ENCODE data around the gene AGBL4.

AGBL4 gene

DNA sequence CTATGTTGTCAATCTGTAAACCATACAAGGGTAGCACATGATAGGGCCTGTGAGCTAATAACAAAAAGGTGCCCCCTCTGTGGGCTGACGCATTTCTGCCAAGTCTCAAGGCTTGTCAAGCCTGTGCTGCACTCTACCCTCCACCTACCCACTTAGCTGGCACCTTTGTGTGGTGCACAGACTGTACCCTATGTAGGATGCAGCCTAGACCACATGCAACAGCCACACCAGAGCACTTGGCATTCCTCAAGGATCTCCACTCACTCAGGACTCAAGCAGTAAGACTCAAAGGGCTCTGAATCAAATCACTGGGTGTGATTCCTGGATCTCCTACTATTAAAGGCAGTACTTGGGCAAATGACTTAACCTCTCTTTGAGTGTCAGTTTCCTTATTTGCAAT is 1380.6 kb downstream of the AGBL4 start:
- DNase-seq = no peak

DNA sequence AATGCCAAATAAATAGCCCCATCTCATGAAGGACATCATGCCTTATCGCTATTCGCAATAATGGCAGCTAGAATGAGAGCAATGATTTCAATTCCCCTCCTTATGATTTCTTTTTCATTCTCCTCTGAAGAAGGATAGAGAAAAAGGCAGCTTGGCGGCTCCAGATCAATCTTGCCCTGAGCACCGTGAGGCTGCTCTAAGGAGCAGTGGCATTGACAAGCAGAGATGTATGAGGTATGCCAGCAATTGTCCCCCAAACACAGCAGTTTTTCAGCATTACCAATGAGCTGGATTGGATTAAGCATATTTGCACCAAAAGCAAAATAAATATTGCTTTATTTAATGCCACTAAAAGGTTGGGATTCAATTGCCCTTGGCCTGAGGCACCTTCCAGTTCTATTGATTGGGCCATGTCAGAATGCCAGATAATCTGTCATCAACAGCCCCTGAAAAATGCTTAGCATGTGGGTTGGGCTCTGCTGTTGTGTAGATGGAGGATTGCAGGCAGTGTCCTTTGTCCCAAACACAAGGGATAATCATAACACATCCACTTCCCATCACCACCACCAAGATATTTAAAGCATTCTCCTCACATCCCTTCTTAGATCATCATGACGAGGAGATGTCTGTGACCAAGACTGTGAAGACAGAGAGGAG is 1382.8 kb downstream of the AGBL4 start:
- no peak for DNase-seq

DNA sequence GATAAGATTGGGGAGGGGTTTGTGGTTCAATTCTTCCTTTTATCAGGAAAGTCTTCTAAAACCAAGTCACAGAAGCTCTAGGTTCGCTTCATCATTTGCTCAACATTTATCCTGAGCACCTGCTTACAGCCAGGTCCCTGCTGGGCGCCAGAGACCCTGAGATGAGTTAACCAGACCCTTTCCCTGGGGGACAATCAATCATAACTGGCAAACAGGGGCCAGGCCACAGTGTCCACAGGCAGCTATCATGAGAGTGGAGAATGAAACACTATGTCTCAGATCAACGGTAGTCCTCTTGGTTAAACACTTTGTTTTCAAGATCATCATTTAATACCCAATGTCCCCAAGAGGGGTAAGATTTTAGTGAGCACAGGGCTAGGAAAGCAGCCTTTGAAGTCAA is 1393.9 kb downstream of the AGBL4 start:
- DNase-seq = no peak

DNA sequence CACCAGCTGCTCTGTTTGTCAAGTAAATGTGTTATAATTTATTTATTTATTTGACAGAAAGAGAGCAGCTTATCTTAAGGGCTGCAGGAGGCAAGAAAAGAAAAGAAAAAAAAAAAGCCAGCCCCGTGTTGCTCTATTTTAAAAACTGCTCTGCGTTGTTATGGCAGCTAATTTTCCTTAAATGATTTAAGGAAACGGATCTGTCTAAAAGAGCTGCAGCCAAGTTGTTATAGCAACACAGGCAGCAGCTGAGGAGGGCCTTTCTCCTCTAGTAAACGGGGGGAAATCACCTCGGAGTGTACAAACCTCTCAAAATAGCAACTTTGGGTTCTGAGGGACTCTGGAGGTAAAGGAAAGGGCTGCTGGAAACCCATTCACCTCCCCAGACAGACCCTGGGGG is 1396.3 kb downstream of the AGBL4 start:
- no peak for DNase-seq

DNA sequence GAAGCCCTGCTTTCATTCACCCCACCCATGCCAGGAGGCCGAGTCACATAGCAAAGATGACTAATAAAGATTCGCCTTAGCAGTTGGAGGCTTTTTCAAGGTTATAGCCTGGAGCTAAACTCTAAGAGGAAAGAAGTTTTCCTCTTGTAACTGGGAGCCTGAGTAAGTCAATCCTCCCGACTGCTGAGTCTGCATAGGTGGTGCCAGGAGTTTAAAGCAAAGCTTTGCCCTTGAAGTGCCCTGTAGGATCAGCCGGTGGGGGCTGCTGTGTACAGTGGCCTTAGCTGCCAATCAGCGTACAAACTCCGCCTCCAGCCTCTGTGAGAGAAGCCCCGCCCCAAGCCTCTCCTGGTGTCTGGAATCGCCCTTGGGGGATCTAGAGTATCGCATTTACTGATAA is 1404.2 kb downstream of the AGBL4 start:
- peak; percentile 69 for DNase-seq

DNA sequence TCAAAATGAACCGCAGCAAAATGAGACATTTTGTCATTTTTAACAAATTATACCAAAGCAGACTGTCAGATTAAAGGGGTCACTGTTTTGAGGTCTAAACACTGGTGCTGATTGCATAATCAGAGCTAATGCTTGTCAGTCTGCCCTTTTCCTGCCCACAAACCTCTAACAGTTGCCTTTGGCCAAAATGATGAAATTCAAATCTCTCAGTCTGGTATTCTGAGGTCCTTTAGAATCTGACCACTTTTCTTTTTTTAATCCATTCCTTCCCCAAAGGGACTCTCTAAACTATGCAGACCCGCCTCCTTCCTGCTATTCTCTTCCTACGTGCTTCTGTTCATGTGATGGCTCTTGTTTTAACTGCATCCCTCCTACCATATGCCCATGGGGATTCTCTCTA is 1406.5 kb downstream of the AGBL4 start:
- peak; percentile 61 for DNase-seq

DNA sequence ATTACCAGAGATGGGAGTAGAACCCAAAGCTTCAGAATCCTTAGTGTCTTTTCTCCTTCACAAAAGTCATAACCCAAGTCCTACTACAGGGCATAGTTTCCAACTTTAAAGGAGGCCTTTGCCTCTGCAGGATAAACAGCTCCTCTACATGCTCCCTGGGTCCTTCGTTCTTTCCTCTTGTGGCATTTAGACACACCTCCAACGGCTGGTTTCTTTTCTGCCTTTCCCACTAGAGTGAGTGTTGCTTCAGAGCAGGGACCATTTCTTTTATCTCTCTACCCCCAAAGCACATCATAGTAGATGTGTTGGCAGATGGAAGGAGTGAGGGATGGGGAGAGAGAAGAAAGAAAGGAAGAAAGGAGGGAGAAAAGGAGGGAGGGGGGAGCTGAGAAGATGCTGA is 1407.0 kb downstream of the AGBL4 start:
- no peak for DNase-seq

DNA sequence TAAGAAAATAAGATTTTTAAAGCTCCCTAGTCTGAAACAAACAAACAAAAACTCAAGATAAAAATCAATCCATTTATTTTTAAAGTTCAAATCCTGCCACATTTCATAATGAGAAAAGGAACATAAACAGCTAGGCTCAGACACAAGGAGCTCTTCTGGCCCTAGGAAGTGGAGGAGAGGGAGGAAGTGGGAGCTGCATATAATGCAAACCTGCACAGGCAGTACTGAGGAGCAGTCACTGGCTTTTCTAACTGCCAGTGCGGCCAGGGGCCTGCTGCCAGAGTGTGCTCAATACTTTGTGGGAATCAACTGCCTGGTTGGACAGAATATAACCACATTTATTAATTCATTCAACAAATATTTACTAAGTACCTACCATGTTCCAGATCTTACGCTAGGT is 1411.9 kb downstream of the AGBL4 start:
- DNase-seq = no peak

DNA sequence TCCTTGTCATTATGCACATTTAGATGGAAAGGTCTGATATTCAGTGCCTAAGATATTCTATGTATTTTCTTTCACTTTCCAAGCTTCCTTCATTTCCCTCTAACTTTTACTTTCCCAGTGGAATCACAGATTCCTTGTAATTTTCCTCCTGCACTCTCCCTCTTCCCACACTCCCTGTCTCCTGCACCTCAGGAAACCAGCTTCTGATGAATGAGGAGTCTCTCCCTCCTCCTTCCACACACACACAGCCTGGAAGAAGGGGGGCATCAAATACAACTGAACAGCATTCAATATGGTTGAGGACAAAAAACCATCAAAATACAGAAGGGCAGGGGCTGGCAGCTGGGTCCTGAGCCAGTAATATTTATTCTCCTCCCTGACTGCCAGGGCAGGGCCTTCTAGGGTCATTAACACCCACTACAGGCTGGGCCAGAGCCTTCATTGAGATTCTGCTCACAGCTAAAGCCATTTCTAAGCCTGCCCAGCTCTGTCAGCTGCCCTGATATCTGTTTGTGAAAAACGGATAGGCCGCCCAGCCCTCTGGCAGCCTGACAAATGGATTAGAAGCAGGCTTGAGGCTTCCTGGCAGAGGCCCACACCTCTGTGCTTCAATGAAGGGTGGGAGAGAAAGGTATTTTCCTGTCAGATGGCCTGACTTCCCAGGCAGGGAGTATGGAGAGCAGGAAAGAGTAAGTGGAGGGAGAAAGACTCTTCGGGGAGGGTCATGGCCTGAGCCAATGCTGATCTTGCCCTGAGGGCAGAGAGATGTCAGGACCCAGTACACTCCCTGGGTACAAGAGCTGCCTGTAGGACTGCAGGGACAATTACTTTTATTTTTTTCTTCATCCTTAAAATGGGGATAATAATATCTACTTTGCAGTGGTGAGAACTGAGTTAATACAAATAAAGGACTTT is 1412.9 kb downstream of the AGBL4 start:
- no peak for DNase-seq

DNA sequence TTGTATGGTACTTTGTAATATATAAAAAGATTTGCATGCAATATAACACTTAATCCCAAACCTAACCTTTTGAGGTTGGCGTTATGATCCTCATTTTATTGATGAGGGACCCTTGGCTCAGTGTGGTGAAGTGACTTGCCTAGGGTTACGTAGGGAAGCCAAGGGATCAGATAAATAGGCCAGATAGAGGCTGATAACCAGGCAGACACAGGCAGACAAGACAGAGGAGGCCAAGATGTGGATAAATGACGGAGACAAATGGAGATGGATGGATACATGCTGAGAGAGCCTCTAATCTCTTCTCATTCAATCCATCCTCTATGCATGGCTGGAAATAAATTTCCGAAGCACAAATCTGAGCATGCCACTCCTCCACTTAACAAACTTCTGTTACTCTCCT is 1414.9 kb downstream of the AGBL4 start:
- DNase-seq = no peak

DNA sequence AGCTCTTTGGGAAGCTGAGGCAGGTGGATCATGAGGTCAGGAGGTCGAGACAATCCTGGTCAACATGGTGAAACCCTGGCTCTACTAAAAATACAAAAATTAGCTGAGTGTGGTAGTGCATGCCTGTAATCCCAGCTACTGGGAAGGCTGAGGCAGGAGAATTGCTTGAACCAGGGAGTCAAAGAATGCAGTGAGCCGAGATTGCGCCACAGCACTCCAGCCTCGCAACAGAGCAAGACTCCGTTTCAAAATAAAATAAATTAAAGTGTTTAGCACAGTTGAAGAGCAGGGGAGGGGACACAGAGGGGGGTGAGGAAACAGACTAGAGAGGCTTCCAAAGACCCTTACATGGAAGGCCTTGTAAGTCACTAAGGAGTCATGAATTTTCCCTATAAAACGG is 1420.5 kb downstream of the AGBL4 start:
- DNase-seq = no peak

DNA sequence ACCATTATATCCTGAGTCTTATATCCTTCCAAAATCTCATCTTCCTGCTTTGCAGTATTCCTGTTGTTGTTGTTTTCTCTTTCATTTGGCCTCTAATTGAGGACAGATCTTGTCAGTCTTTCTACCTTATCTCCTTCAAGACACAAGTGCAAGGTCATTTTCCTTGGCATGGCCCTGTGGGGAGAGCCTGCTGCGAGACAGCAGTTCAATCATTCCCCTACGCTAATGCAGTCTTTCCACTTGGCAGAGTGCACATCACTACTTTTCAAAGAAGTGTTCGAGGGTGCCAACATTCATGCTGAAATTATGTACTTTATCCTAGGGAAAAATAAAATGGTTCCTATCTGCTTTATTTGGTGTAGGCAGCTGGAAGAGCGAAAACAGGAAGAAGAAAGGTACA is 1421.4 kb downstream of the AGBL4 start:
- DNase-seq = no peak

DNA sequence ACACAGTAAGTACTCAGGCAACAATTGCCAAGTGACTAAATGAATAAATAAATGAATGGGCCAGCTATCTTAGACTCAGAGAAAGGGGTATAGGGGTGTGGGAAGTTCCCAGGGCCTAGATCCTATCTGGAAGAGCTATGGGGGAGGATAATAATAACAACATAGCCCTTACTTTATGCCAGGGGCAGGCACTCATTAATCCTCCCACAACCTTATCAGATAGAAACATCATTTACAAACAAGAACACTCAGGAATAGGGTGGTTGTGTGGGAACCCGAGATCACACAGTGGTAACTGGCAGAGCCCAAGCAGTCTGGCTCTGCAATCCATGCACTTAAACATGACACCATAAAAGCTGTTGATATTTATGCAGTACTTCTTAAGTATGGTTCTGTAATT is 1423.6 kb downstream of the AGBL4 start:
- DNase-seq = no peak

DNA sequence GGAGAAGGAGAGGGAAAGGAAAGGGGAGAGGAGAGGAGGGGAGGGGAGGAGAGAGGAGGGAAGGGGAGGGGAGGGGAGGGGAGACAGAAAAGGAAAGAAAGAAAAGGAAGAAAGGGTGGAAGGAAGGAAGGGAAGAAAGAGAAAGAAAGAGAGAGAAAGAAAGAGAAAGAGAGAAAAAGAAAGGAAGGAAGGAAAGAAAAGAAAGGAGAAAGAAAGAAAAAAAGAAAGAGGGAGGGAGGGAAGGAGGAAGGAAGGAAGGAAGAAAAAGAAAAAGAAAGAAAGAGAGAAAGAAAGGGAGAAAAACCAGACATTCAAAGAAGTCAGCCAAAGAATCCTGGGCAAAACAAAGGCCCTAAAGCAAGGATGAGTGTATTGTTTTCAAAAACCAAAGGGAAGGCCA is 1426.1 kb downstream of the AGBL4 start:
- no peak for DNase-seq

DNA sequence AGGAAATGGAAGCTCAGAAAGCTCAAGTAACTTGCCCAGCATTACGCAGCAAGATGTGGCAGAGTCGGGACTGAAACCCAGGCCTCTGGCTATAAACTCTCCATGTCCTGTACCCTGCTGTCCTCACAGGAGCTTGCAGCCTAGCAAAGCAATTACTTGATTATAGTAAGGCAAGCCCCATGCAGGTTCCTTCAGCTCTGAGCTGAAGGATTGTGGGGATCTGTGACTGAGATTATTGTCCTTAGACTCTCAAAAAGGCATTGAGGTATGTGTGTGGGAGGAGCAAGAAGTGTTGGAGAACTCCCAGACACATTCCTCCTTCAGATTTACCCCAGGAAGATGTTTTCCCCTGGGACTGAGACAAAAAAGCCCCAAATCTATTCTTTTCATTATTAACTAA is 1427.7 kb downstream of the AGBL4 start:
- DNase-seq = peak; percentile 57

DNA sequence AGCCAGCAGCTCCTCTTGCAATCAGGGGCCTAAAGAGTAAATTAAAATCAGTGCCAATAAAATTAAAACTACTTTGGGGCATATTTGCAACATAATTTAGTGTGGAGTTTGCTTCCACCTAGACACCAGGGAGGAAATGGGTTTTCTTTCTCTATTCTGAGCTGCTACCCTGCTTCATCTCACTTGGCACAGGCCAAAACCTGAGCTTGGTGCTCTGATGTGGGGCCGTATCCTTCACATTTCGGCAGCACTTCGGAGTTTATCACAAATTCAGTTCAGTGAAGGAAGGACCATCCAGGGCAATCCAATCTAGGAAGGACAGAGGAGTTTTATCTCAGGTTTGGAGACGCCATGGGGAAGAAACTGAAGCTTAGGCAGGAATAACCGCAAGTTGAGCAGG is 1428.1 kb downstream of the AGBL4 start:
- no peak for DNase-seq

DNA sequence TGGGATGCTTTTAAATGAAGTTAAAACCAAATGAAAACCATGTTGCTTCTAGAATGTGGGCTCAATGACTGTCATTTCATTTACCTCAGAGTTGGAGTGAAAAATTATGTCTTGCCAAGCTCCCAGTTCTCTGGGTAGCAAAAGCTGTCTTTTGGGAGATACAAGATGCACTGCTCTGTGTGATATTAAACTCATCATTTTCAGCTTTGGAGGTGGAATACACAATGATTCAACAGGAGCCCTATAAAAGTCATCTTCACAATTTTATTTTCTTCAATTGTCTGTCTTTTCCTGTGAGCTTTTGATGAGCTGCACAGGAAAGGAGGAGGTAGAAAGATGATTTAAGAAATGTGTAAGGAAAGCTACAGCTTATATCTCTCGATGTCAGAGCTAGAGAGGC is 1431.4 kb downstream of the AGBL4 start:
- no peak for DNase-seq

DNA sequence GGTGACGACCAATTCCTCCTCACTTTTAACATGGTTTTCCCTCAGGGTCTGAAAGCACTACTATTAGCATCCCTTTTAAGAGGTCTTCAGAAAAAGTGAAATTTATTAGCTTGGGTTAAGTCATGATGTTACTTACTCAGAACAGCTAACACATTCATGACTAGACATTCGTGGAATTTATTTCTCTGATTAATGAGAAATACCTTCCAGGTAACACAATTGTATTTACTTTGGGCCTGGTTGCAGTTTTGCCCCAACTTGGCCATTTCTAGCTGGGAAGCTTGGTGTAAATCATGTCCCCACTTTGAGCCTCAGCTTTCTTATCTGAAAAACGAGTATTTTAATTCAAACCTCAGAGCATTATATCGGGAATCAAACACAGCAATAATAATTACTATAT is 1432.6 kb downstream of the AGBL4 start:
- DNase-seq = no peak

DNA sequence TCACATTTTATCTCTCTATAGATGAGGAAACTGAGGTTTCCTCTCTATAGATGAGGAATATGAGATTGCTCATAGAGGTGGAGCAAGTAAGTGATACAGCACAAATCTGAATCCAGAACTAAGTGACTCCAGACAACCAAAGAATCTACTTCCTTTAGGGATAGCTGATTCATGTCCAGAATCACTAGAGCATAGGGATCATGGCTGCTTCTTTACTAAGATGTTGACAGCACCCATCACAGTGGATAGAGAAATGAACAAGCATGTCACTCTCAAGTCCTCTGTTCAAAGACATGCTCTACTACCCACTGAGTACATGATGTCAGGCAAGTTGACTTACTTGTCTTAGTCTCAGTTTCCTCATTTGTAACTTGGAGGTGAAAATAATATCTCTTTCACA is 1435.7 kb downstream of the AGBL4 start:
- DNase-seq = no peak

DNA sequence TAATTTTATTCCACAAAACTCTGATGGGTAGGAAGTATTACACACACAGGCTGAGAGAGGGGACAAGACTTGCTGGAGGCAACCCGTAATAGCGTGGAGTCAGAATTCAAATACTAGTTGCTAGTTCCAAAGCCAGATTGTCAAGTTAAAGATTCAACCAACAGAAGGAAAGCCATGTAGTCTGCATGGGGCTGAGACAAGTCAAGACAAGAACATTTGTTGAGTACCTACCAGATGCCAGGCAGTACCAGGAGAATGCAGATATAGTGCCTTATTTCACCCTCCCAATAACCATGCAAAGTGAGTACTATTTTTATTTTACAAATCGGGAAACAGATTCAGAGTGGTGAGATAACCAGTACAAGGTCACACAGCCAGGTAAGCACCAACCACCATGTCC is 1441.3 kb downstream of the AGBL4 start:
- no peak for DNase-seq

DNA sequence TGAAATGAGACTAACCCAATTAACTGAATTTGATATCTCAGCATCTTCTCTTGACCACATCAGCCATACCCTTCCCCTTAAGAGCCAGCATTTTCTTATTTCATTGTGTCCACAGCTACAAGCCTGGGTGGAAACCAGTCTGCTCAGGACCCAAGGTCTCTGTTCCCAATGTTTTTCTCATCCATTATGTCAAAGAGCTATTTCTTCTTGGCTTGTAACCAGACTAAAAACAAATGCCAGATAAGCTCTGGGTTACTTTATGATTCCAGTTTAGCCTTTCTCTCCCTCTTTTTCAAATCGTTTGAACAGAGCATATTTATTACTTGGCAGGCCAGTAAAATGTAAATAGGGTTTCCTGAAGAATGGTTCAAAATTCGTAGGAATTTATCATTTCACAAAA is 1442.5 kb downstream of the AGBL4 start:
- DNase-seq = no peak

DNA sequence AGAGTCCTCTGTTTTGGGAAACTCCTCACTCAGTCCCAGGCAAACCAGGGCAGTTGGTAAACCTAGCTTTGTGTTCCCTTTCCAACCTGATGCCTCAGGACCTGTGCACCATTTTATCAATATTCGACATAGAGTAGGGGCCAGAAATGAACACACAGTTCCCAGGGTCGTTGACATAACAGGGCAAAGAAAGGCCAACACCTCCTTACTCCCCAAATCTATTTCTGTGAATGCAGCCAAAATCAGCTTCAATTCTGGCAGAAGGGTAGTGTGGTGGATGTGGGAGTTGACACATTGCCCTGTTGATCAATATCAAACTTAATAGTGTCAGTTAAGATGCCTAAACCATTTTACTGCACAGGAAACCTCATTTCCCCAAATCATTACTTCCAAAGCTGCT is 1447.2 kb downstream of the AGBL4 start:
- no peak for DNase-seq

DNA sequence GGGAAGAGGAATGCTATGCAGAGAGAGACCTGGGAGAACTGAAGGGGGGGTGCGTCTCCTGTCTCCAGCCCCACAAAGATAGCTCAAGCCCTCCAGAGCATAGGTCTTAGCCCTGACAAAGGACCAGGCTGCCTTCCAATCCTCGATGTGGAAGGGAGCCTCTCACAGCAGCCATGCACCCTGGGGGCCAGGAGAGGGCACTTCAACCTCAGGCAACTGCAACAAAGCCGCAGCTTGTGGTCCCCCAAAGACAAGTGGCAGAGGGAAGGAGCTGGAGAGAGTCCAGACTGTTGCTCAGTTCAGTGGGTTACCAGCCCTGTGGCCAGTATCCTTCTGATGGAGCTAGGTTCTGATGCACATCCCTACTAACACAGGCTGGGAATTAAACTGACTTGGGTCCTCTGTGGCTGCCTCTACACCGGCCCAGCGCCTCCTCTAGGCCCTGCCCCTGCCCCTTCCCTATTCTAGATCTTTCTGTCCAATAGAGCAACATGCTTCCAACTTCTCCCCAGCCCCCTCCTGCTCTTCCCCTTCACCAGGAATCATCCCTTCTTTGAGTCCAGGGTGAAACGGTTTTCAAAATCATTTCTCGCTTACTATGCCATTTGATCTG is 1451.0 kb downstream of the AGBL4 start:
- peak; percentile 45 for DNase-seq

DNA sequence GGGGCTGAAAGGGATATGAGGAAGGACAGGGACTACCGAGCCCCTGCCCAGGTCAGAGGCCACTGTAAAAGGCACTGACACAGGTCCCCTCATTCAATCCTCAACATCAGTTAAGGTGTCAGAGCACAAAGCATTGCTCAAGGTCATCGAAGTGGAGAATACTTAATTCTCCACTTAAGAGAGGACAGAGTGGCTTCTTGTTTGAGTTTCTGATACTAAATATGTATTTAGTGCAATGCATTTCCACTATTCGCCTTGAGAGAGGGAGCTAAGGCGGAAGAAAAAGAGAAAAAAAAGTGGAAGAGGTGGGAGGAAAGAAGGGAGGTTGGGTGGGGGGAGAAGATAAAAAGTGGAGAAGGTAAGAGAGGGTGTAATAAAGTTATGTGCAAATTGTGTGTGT is 1451.6 kb downstream of the AGBL4 start:
- DNase-seq = no peak
